ENCODE data around the gene PPT1.

Gene PPT1

GRCh38 chr1:40030528-40031135, 66.4 kb downstream of the PPT1 start:
- no peak for DNase-seq (ENCODE audit: low read depth)
- TF ChIP-seq CTCF (IDR thresholded peaks at IDR 0.05; ENCODE audit: low read depth, low read length, missing control alignments) = no peak
- no peak overlapping the region for H3K4me3 ChIP-seq (ENCODE audit: low read depth, low read length)

GRCh38 chr1:40029608-40030007, 67.4 kb downstream of the PPT1 start:
- DNase-seq (ENCODE audit: low read depth) = no peak
- H3K4me3 ChIP-seq (ENCODE audit: low read depth, low read length) = no peak overlapping the region
- no peak for TF ChIP-seq CTCF (IDR thresholded peaks at IDR 0.05; ENCODE audit: low read depth, low read length, missing control alignments)

GRCh38 chr1:40027647-40028046, 69.4 kb downstream of the PPT1 start:
- no peak overlapping the region for H3K4me3 ChIP-seq (ENCODE audit: low read depth, low read length)
- no peak for DNase-seq (ENCODE audit: low read depth)
- TF ChIP-seq CTCF (IDR thresholded peaks at IDR 0.05; ENCODE audit: low read depth, low read length, missing control alignments) = no peak

- no peak overlapping the region for H3K4me3 ChIP-seq (ENCODE audit: low read depth, low read length)
- TF ChIP-seq CTCF (IDR thresholded peaks at IDR 0.05; ENCODE audit: low read depth, low read length, missing control alignments) = no peak
- DNase-seq (ENCODE audit: low read depth) = no peak
Observed at GRCh38 chr1:40024671-40025070, 72.4 kb downstream of the PPT1 start.

GRCh38 chr1:40023379-40023944, 73.6 kb downstream of the PPT1 start:
- H3K4me3 ChIP-seq (ENCODE audit: low read depth, low read length) = no peak overlapping the region
- TF ChIP-seq CTCF (IDR thresholded peaks at IDR 0.05; ENCODE audit: low read depth, low read length, missing control alignments) = no peak
- DNase-seq (ENCODE audit: low read depth) = no peak

Measured in GM12864 (cell line).